ENCODE measurements around the gene CYP19A1. TPM values are rescaled to one million over a fixed set of nuclear protein-coding genes. Genes with fewer than 3 reads are reported as not detected.

Gene CYP19A1
- total and polyA plus RNA-seq, 10 of the 15 experiments (the other 5 are each of a cell fraction or from before 2014, with no cell fraction given), result 0.08 to 1.8 (median 0.70) TPM

DNA sequence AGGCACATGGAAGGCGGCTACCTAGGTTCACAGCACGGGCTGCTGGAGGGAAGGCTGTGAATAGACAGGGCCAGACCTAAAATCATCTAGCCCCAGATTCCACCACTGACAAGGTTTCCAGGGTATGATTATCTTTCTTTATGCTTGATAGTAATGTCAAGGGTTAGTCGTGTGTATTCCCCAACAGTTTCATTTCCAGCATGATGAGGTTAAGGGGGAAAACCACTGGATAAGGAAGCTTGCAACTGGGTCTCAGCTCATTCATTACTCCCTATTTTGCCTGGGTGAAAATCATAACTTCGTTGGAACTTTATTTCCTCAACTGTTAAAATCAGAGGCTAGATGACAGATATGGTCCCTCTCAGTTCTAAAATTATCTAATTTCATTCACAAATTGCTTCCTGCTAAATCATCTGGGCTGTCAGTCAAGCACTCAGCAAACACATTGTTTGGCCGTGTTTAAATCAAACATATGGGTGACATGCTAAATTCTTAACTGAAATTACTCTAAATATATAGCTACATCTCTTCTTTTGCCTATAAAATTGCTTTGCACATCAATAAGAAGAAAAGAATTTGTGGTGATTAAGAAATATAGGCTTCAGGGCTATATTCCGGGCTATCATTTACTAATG, 111.7 kb downstream of the CYP19A1 start:
- H3K4me2 ChIP-seq (ENCODE audit: control insufficient read depth, insufficient read depth), result no peak overlapping the region
- ChIA-PET SMC1A (ENCODE audit: uncharacterized antibody, unreplicated experiment) (interaction anchor here (0.7 to 4.0 kb wide), 9 partner anchors 11 to 175 kb away, joined by 3 to 23 read pairs (median 4); no protein-coding TSS in a partner anchor), RAD21 (ENCODE audit: unreplicated experiment) (interaction anchor here (0.7 to 3.4 kb wide), 3 partner anchors 12 to 156 kb away, joined by 3 to 8 read pairs (median 7); no protein-coding TSS in a partner anchor), POLR2A (interaction anchor here (0.8 kb wide), 1 partner anchor 13 kb away, joined by 8 read pairs; no protein-coding TSS in a partner anchor), CTCF (interaction anchor here (1.0 to 8.2 kb wide), 8 partner anchors 11 to 273 kb away, joined by 3 to 92 read pairs (median 5); no protein-coding TSS in a partner anchor)
- H3K9ac ChIP-seq (ENCODE audit: control insufficient read depth, insufficient read depth, low read length), result no peak overlapping the region
- no peaks in the 10 kb centered on the region for H3K9me3 ChIP-seq (replicated peaks; ENCODE audit: control insufficient read depth, insufficient read depth, low read length)
- intact Hi-C loops (cut with micrococcal nuclease; ENCODE audit: unreplicated experiment), result no loop called here
- no peak overlapping the region for H2AFZ ChIP-seq (ENCODE audit: control insufficient read depth, low read depth, low read length)
- no peaks in the 10 kb centered on the region for H3K36me3 ChIP-seq (ENCODE audit: control insufficient read depth in 2 of 2, insufficient read depth in 2 of 2, low read length in 1 of 2)
- no TSS peak for BruUV-seq (replicated peaks)
- in situ Hi-C loops (cut with MboI), result no loop called here
- H3K79me2 ChIP-seq (ENCODE audit: control insufficient read depth, insufficient read depth, low read length), result no peaks in the 10 kb centered on the region
- DNase-seq (ENCODE audit: low read depth, low spot score) (no peak), FAIRE-seq (no peak), ATAC-seq (no peak)
- H3K27me3 ChIP-seq (replicated peaks in 1 of 2; ENCODE audit: control insufficient read depth in 2 of 2, insufficient read depth in 2 of 2, low read length in 1 of 2), result no peaks in the 10 kb centered on the region
- H3K4me1 ChIP-seq (ENCODE audit: control insufficient read depth, insufficient read depth, low read length), result peaks cover 16% of the 10 kb centered on the region
- 63% methylated on average over 6 of the region's 6 CpGs for WGBS (ENCODE audit: insufficient coverage, insufficient replicate concordance, low lambda C conversion rate, missing lambda C conversion rate)
- H3K4me3 ChIP-seq, result no peak overlapping the region
- no peak overlapping the region for H3K27ac ChIP-seq (ENCODE audit: control insufficient read depth, insufficient read depth)
- H4K20me1 ChIP-seq (ENCODE audit: control insufficient read depth, insufficient read depth), result no peaks in the 10 kb centered on the region
- TF ChIP-seq NR2C2 (IDR thresholded peaks at IDR 0.05; ENCODE audit: borderline replicate concordance, control insufficient read depth, insufficient read length, low read depth), result no peak
- TF ChIP-seq, protein P1, sequence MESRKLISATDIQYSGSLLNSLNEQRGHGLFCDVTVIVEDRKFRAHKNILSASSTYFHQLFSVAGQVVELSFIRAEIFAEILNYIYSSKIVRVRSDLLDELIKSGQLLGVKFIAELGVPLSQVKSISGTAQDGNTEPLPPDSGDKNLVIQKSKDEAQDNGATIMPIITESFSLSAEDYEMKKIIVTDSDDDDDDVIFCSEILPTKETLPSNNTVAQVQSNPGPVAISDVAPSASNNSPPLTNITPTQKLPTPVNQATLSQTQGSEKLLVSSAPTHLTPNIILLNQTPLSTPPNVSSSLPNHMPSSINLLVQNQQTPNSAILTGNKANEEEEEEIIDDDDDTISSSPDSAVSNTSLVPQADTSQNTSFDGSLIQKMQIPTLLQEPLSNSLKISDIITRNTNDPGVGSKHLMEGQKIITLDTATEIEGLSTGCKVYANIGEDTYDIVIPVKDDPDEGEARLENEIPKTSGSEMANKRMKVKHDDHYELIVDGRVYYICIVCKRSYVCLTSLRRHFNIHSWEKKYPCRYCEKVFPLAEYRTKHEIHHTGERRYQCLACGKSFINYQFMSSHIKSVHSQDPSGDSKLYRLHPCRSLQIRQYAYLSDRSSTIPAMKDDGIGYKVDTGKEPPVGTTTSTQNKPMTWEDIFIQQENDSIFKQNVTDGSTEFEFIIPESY (IDR thresholded peaks at IDR 0.05), result no peak
- TF ChIP-seq ZBED1 (IDR thresholded peaks at IDR 0.05; ENCODE audit: borderline replicate concordance), result no peak
- TF ChIP-seq TBL1XR1 (IDR thresholded peaks at IDR 0.05; ENCODE audit: low read depth, low read length), result no peak
- TF ChIP-seq, protein P2, sequence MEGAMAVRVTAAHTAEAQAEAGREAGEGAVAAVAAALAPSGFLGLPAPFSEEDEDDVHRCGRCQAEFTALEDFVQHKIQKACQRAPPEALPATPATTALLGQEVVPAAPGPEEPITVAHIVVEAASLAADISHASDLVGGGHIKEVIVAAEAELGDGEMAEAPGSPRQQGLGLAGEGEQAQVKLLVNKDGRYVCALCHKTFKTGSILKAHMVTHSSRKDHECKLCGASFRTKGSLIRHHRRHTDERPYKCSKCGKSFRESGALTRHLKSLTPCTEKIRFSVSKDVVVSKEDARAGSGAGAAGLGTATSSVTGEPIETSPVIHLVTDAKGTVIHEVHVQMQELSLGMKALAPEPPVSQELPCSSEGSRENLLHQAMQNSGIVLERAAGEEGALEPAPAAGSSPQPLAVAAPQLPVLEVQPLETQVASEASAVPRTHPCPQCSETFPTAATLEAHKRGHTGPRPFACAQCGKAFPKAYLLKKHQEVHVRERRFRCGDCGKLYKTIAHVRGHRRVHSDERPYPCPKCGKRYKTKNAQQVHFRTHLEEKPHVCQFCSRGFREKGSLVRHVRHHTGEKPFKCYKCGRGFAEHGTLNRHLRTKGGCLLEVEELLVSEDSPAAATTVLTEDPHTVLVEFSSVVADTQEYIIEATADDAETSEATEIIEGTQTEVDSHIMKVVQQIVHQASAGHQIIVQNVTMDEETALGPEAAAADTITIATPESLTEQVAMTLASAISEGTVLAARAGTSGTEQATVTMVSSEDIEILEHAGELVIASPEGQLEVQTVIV (IDR thresholded peaks at IDR 0.05; ENCODE audit: borderline replicate concordance, partially characterized antibody), result no peak
- TF ChIP-seq, protein P3, sequence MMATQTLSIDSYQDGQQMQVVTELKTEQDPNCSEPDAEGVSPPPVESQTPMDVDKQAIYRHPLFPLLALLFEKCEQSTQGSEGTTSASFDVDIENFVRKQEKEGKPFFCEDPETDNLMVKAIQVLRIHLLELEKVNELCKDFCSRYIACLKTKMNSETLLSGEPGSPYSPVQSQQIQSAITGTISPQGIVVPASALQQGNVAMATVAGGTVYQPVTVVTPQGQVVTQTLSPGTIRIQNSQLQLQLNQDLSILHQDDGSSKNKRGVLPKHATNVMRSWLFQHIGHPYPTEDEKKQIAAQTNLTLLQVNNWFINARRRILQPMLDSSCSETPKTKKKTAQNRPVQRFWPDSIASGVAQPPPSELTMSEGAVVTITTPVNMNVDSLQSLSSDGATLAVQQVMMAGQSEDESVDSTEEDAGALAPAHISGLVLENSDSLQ (IDR thresholded peaks at IDR 0.05), result peak; percentile 43; the same call in 1 of the 2 replicates
